ENCODE data around the gene COL4A1. TPM values are rescaled to one million over a fixed set of nuclear protein-coding genes. Genes with fewer than 3 reads are reported as not detected.

Gene COL4A1
- total RNA-seq, 2 donors from 2014 or later = 80.4 to 253 TPM

- Histone ChIP-seq H3K4me3 (no peak overlapping the region), H3K27me3 (no peaks in the 10 kb centered on the region), H3K27ac (no peak overlapping the region), H3K4me1 (peaks cover 5% of the 10 kb centered on the region), H3K9me3 (no peaks in the 10 kb centered on the region), H3K36me3 (replicated peaks in 1 of 2; ENCODE audit: insufficient read depth in 1 of 2, low read depth in 2 of 2) (no peaks in the 10 kb centered on the region)
- no peak for TF ChIP-seq CTCF (IDR thresholded peaks at IDR 0.05)
- no peak for TF ChIP-seq POLR2A (IDR thresholded peaks at IDR 0.05)
- intact Hi-C loops (cut with DNase I) = no loop called here
- no peak for DNase-seq
- no peak for ATAC-seq
- 88 to 91% methylated on average over 3 of the region's 3 CpGs for WGBS, 2 donors
Measured at GRCh38 chr13:110257408-110257807, 49.5 kb downstream of the COL4A1 start.

- Histone ChIP-seq H3K36me3 (replicated peaks in 1 of 2; ENCODE audit: insufficient read depth in 1 of 2, low read depth in 2 of 2) (no peaks in the 10 kb centered on the region), H3K4me1 (peaks cover 6% of the 10 kb centered on the region), H3K9me3 (no peaks in the 10 kb centered on the region), H3K27me3 (no peaks in the 10 kb centered on the region), H3K4me3 (no peak overlapping the region), H3K27ac (no peak overlapping the region)
- DNase-seq (no peak), ATAC-seq (no peak)
- WGBS, 2 donors = 62 to 69% methylated on average over 18 of the region's 18 CpGs
- TF ChIP-seq POLR2A (IDR thresholded peaks at IDR 0.05) (no peak), CTCF (IDR thresholded peaks at IDR 0.05) (no peak)
- intact Hi-C loops (cut with DNase I) = no loop called here
Measured at GRCh38 chr13:110256126-110256905, 50.6 kb downstream of the COL4A1 start.

- DNase-seq (no peak), ATAC-seq (no peak)
- Histone ChIP-seq H3K27me3 (no peaks in the 10 kb centered on the region), H3K9me3 (no peaks in the 10 kb centered on the region), H3K4me3 (no peak overlapping the region), H3K36me3 (replicated peaks in 1 of 2; ENCODE audit: insufficient read depth in 1 of 2, low read depth in 2 of 2) (no peaks in the 10 kb centered on the region), H3K27ac (peak overlapping the region in 1 of 4 donors; percentile 15), H3K4me1 (peaks cover 10% of the 10 kb centered on the region)
- no peak for TF ChIP-seq POLR2A (IDR thresholded peaks at IDR 0.05)
- no peak for TF ChIP-seq CTCF (IDR thresholded peaks at IDR 0.05)
- WGBS, 2 donors = 65 to 75% methylated on average over 5 to 9 of the region's 9 CpGs
- intact Hi-C loops (cut with DNase I) = no loop called here
Measured at GRCh38 chr13:110254751-110255553, 52.0 kb downstream of the COL4A1 start.

- WGBS, 2 donors = 74 to 81% methylated on average over 7 of the region's 7 CpGs
- Histone ChIP-seq H3K4me3 (no peak overlapping the region), H3K4me1 (peaks cover 10% of the 10 kb centered on the region), H3K27ac (peak overlapping the region in 1 of 4 donors; percentile 15), H3K36me3 (replicated peaks in 1 of 2; ENCODE audit: insufficient read depth in 1 of 2, low read depth in 2 of 2) (no peaks in the 10 kb centered on the region), H3K9me3 (no peaks in the 10 kb centered on the region), H3K27me3 (no peaks in the 10 kb centered on the region)
- no peak for TF ChIP-seq POLR2A (IDR thresholded peaks at IDR 0.05)
- TF ChIP-seq CTCF (IDR thresholded peaks at IDR 0.05) = no peak
- intact Hi-C loops (cut with DNase I) = no loop called here
- ATAC-seq (no peak), DNase-seq (no peak)
Measured at GRCh38 chr13:110254151-110254679, 52.7 kb downstream of the COL4A1 start.
